HCT116 (cell line): Measurements from ENCODE around the gene MED9. TPM values are rescaled to one million over a fixed set of nuclear protein-coding genes. Genes with fewer than 3 reads are reported as not detected.

Source experiments
- ATAC-seq: fragments of 200-7000 bp; cut with Tn5 transposase; 2 replicates; pipeline ENCODE4 v1.9.1; 2020; ENCODE audit warnings: mild to moderate bottlenecking, moderate library complexity
- BruUV-seq: library from RNA; stranded (reverse); fragments of 400-500 nt; replicated peaks from 2 replicates; lab custom pipeline; 2021; lab: Mats Ljungman, UMichigan
- CTCF ChIA-PET: fragments of 300-600 bp; sonication (Branson Sonifier 250); formaldehyde crosslinking; loops from one replicate; lab custom pipeline; 2021; ENCODE audit warnings: antibody characterized with exemption; lab: Charles Lee
- POLR2A ChIA-PET: fragments of 300-600, 350-600 bp; sonication (Branson Sonifier 250); formaldehyde crosslinking; loops from one replicate; lab custom pipeline; 2021; ENCODE audit warnings: antibody characterized with exemption; lab: Charles Lee
- RAD21 ChIA-PET, 2 experiments: fragments of 300-600 bp; sonication (Branson Sonifier 250); formaldehyde crosslinking; loops; one replicate each; lab custom pipeline; 2023; ENCODE audit warnings: low total read pairs in 2 of 2; ENCODE audit not compliant: uncharacterized antibody in 2 of 2, unreplicated experiment in 2 of 2, low non-redundant PET in 1 of 2; lab: Charles Lee
- DNase-seq: peaks from one replicate; pipeline ENCODE4 v3.0.0-alpha.2; 2010; ENCODE audit warnings: low read depth, low spot score
- H2AFZ ChIP-seq: fragments of 200-600 bp; shearing (Covaris generic), sonication (generic); 2 replicates; pipeline ENCODE4 v1.6.1; 2017; ENCODE audit warnings: low read depth, mixed run types, mixed read lengths, antibody characterized with exemption, low read length; ENCODE audit not compliant: poor library complexity, severe bottlenecking
- H3K27ac ChIP-seq: 2 replicates; pipeline ENCODE4 v1.5.1; 2012; ENCODE audit warnings: low read depth, low read length
- H3K27me3 ChIP-seq: fragments of 200-600 bp; sonication (generic); 2 replicates; pipeline ENCODE4 v1.6.1; 2016; ENCODE audit warnings: mixed run types, low read length, mixed read lengths; ENCODE audit not compliant: insufficient read depth
- H3K36me3 ChIP-seq, 2 experiments: fragments of 200-500 bp in 1 of 2; fragments of 200-600 bp in 1 of 2; sonication (Bioruptor generic) in 1 of 2; sonication (generic) in 1 of 2; 2 replicates each; pipeline versions ENCODE4 v1.5.1 to v1.6.1; 2014 to 2016; ENCODE audit warnings: low read length in 2 of 2, inconsistent platforms in 1 of 2, mixed read lengths in 1 of 2, mixed run types in 1 of 2; ENCODE audit not compliant: insufficient read depth in 2 of 2, control insufficient read depth in 1 of 2
- H3K4me1 ChIP-seq, 2 experiments: fragments of 200-600 bp in 1 of 2; sonication (generic) in 1 of 2; 2 replicates each; pipeline versions ENCODE4 v1.5.1 to v1.6.1; 2012 to 2017; ENCODE audit warnings: low read length in 2 of 2, inconsistent platforms in 1 of 2, mild to moderate bottlenecking in 1 of 2, mixed read lengths in 1 of 2, mixed run types in 1 of 2, moderate library complexity in 1 of 2; ENCODE audit not compliant: insufficient read depth in 2 of 2, control insufficient read depth in 1 of 2
- H3K4me2 ChIP-seq: fragments of 200-600 bp; sonication (generic); 2 replicates; pipeline ENCODE4 v1.6.1; 2017; ENCODE audit warnings: mixed run types, low read length, mixed read lengths
- H3K4me3 ChIP-seq, 2 experiments: fragments of 200-600 bp in 1 of 2; sonication (generic) in 1 of 2; replicated peaks in 1 of 2; 2 replicates each; pipeline ENCODE4 v1.5.1; 2011 to 2016; ENCODE audit warnings: low read length in 2 of 2, control low read depth in 1 of 2, low read depth in 1 of 2, mild to moderate bottlenecking in 1 of 2, mixed read lengths in 1 of 2, mixed run types in 1 of 2
- H3K79me2 ChIP-seq: fragments of 200-600 bp; sonication (generic); 2 replicates; pipeline ENCODE4 v1.6.1; 2017; ENCODE audit warnings: mild to moderate bottlenecking, mixed run types, low read length, moderate library complexity, mixed read lengths; ENCODE audit not compliant: insufficient read depth
- H3K9ac ChIP-seq: fragments of 200-600 bp; sonication (generic); 2 replicates; pipeline ENCODE4 v1.6.1; 2016; ENCODE audit warnings: low read length, mixed read lengths
- H3K9me2 ChIP-seq: fragments of 200-600 bp; sonication (generic), shearing (Covaris generic); 2 replicates; pipeline ENCODE4 v1.6.1; 2017; ENCODE audit warnings: mixed run types, mild to moderate bottlenecking, moderate library complexity; ENCODE audit not compliant: insufficient read depth
- H3K9me3 ChIP-seq, 2 experiments: fragments of 200-500 bp in 1 of 2; fragments of 200-600 bp in 1 of 2; sonication (Bioruptor generic) in 1 of 2; sonication (generic) in 1 of 2; 2 replicates each; pipeline ENCODE4 v1.6.1; 2014 to 2017; ENCODE audit warnings: low read length in 2 of 2, mixed read lengths in 2 of 2, inconsistent platforms in 1 of 2, low read depth in 1 of 2, mild to moderate bottlenecking in 1 of 2, mixed run types in 1 of 2, moderate library complexity in 1 of 2; ENCODE audit not compliant: control insufficient read depth in 1 of 2, insufficient read depth in 1 of 2
- H4K20me1 ChIP-seq: fragments of 200-600 bp; sonication (generic), shearing (Covaris generic); 2 replicates; pipeline ENCODE4 v1.6.1; 2017; ENCODE audit warnings: mixed run types, mild to moderate bottlenecking, moderate library complexity; ENCODE audit not compliant: insufficient read depth
- ATF3 ChIP-seq: IDR thresholded peaks from 2 replicates; pipeline ENCODE4 v1.6.1; 2012
- CBX3 ChIP-seq: IDR thresholded peaks from 2 replicates; pipeline ENCODE4 v1.6.1; 2012; ENCODE audit warnings: low read depth
- EGR1 ChIP-seq: IDR thresholded peaks from 2 replicates; pipeline ENCODE4 v1.6.1; 2012; ENCODE audit warnings: low read depth
- ELF1 ChIP-seq: IDR thresholded peaks from 2 replicates; pipeline ENCODE4 v1.6.1; 2012; ENCODE audit warnings: low read depth, borderline replicate concordance
- EZH2phosphoT487 ChIP-seq: fragments of 200-600 bp; IDR thresholded peaks from 2 replicates; pipeline ENCODE4 v1.6.1; 2018; ENCODE audit warnings: antibody characterized with exemption, borderline replicate concordance
- FOSL1 ChIP-seq: IDR thresholded peaks from 2 replicates; pipeline ENCODE4 v1.6.1; 2012; ENCODE audit warnings: low read depth
- MAX ChIP-seq: IDR thresholded peaks from 2 replicates; pipeline ENCODE4 v1.6.1; 2012
- POLR2AphosphoS5 ChIP-seq: IDR thresholded peaks from 2 replicates; pipeline ENCODE4 v1.6.1; 2011; ENCODE audit warnings: mild to moderate bottlenecking, low read depth, low read length, moderate library complexity
- RAD21 ChIP-seq: IDR thresholded peaks from 2 replicates; pipeline ENCODE4 v1.6.1; 2012; ENCODE audit warnings: low read depth, mild to moderate bottlenecking
- REST ChIP-seq: IDR thresholded peaks from 2 replicates; pipeline ENCODE4 v1.6.1; 2012; ENCODE audit warnings: low read depth
- SIN3A ChIP-seq: IDR thresholded peaks from 2 replicates; pipeline ENCODE4 v1.6.1; 2012; ENCODE audit warnings: low read depth
- SP1 ChIP-seq: IDR thresholded peaks from 2 replicates; pipeline ENCODE4 v1.6.1; 2012; ENCODE audit warnings: low read depth
- SRF ChIP-seq: IDR thresholded peaks from 2 replicates; pipeline ENCODE4 v1.6.1; 2012; ENCODE audit warnings: low read depth
- YY1 ChIP-seq: IDR thresholded peaks from 2 replicates; pipeline ENCODE4 v1.6.1; 2011; ENCODE audit warnings: low read length, low read depth, moderate library complexity, mild to moderate bottlenecking; ENCODE audit not compliant: insufficient replicate concordance; ENCODE audit errors: extremely low read depth
- ZFX ChIP-seq: fragments of 450-650 bp; IDR thresholded peaks from 2 replicates; pipeline ENCODE4 v1.6.1; 2017
- ZNF274 ChIP-seq: fragments of 200-500 bp; sonication (Bioruptor generic); IDR thresholded peaks from 2 replicates; pipeline ENCODE4 v1.6.1; 2014; ENCODE audit warnings: mild to moderate bottlenecking, low read depth, low read length, inconsistent platforms
- intact Hi-C: fragments of 100-400 bp; cut with micrococcal nuclease; formaldehyde crosslinking; loops from 2 replicates; pipeline ENCODE4 v1.10.0; 2022
- total RNA-seq: library from RNA; stranded (reverse); gene quantifications from one replicate; pipeline ENCODE4 v1.2.1, GENCODE V29; 2021; ENCODE audit not compliant: unreplicated experiment
- TF ChIP-seq, protein P1 (sequence below), 3 experiments: fragments of 200-600 bp in 1 of 3; sonication (generic) in 1 of 3; IDR thresholded peaks in 2 of 3; conservative IDR thresholded peaks in 1 of 3; 2 replicates each; pipeline ENCODE4 v1.5.1; 2012 to 2017; ENCODE audit warnings: low read depth in 2 of 3, low read length in 2 of 3, antibody characterized with exemption in 1 of 3, borderline replicate concordance in 1 of 3, control low read depth in 1 of 3, mild to moderate bottlenecking in 1 of 3, mixed read lengths in 1 of 3, mixed run types in 1 of 3, moderate library complexity in 1 of 3; ENCODE audit not compliant: insufficient read depth in 1 of 3

The MED9 gene
- total RNA-seq, 1 experiment from 2014 or later = 13.9 TPM

DNA sequence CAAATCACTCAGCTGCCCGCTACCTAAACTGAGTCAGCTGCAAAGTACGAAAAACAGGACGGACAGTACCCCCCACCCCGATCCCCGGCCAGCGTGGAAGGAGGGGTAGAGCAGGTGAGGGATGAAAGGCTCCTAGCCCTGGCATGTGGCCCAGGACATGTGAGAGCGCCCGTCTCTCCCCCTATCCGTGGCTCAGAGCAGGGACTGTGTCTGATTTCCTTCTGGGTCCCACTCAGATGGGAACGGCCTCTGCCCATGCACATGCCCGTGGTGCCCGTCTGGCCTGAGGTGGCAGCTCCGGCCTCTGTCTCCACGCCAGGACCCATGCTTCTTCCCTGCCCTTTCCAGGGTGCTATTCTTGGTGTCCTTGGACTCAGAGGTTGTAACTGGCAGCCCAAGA lies 49.6 kb downstream of the MED9 start:
- H3K27me3 ChIP-seq = no peaks in the 10 kb centered on the region
- no peak for DNase-seq
- no peak for ATAC-seq
- H3K27ac ChIP-seq = no peak overlapping the region
- no peaks in the 10 kb centered on the region for H3K9me3 ChIP-seq
- intact Hi-C loops = no loop called here
- no peaks in the 10 kb centered on the region for H4K20me1 ChIP-seq
- no TSS peak for BruUV-seq
- ChIA-PET POLR2A (no interaction called here), RAD21 (no interaction called here), CTCF (no interaction called here)
- H2AFZ ChIP-seq = no peak overlapping the region
- H3K36me3 ChIP-seq = no peaks in the 10 kb centered on the region
- H3K79me2 ChIP-seq = no peaks in the 10 kb centered on the region
- TF ChIP-seq REST = no peak
- no peak for TF ChIP-seq POLR2AphosphoS5
- TF ChIP-seq YY1 = no peak
- TF ChIP-seq ELF1 = no peak
- no peak for TF ChIP-seq RAD21
- no peak for TF ChIP-seq FOSL1
- TF ChIP-seq SRF = no peak
- no peak for TF ChIP-seq ATF3
- no peak for TF ChIP-seq SP1
- no peak for TF ChIP-seq EGR1
- TF ChIP-seq SIN3A = no peak
- TF ChIP-seq CBX3 = no peak
- no peak for TF ChIP-seq MAX
- no peak for TF ChIP-seq ZFX
- TF ChIP-seq EZH2phosphoT487 = no peak
- TF ChIP-seq, protein P1, sequence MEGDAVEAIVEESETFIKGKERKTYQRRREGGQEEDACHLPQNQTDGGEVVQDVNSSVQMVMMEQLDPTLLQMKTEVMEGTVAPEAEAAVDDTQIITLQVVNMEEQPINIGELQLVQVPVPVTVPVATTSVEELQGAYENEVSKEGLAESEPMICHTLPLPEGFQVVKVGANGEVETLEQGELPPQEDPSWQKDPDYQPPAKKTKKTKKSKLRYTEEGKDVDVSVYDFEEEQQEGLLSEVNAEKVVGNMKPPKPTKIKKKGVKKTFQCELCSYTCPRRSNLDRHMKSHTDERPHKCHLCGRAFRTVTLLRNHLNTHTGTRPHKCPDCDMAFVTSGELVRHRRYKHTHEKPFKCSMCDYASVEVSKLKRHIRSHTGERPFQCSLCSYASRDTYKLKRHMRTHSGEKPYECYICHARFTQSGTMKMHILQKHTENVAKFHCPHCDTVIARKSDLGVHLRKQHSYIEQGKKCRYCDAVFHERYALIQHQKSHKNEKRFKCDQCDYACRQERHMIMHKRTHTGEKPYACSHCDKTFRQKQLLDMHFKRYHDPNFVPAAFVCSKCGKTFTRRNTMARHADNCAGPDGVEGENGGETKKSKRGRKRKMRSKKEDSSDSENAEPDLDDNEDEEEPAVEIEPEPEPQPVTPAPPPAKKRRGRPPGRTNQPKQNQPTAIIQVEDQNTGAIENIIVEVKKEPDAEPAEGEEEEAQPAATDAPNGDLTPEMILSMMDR (IDR thresholded peaks at IDR 0.05 in 2 of 3, conservative IDR thresholded peaks at IDR 0.05 in 1 of 3; ENCODE audit: borderline replicate concordance in 1 of 3, insufficient read depth in 1 of 3, low read depth in 2 of 3, low read length in 2 of 3) = no peak
- TF ChIP-seq ZNF274 = no peak
- no peak overlapping the region for H3K4me3 ChIP-seq
- H3K4me1 ChIP-seq = no peaks in the 10 kb centered on the region
- H3K9ac ChIP-seq = no peak overlapping the region
- H3K9me2 ChIP-seq = no peaks in the 10 kb centered on the region
- H3K4me2 ChIP-seq = no peak overlapping the region
